Stimulated activated CD8-positive, alpha-beta memory T cell treated with anti-CD3 and anti-CD28 coated beads, Interleukin-15, amount 100 ng/mL, for 1 hour (primary cell): ENCODE measurements around the gene CLCN4.

ENCODE experiments used
- DNase-seq: peaks from one replicate; pipeline ENCODE4 v3.0.0-alpha.2; 2020; ENCODE audit warnings: low read depth

The CLCN4 gene

GRCh38 chrX:10130354-10130753 lies 26.4 kb upstream of the CLCN4 start:
- no peak for DNase-seq

GRCh38 chrX:10133980-10134676 lies 22.6 kb upstream of the CLCN4 start:
- DNase-seq, result no peak

- DNase-seq, result no peak
Measured at GRCh38 chrX:10134921-10135320, 21.9 kb upstream of the CLCN4 start.

- no peak for DNase-seq
Measured at GRCh38 chrX:10135561-10136399, 21.0 kb upstream of the CLCN4 start.

- DNase-seq, result no peak
Measured at GRCh38 chrX:10138726-10139125, 18.0 kb upstream of the CLCN4 start.

GRCh38 chrX:10140264-10140663 lies 16.5 kb upstream of the CLCN4 start:
- no peak for DNase-seq

GRCh38 chrX:10142041-10142599 lies 14.7 kb upstream of the CLCN4 start:
- DNase-seq, result no peak

GRCh38 chrX:10143071-10143983 lies 13.4 kb upstream of the CLCN4 start:
- DNase-seq, result no peak

- no peak for DNase-seq
Measured at GRCh38 chrX:10146346-10146745, 10.4 kb upstream of the CLCN4 start.

GRCh38 chrX:10152086-10152485 lies 4.7 kb upstream of the CLCN4 start:
- DNase-seq, result no peak

GRCh38 chrX:10155137-10155536 lies 1.6 kb upstream of the CLCN4 start:
- DNase-seq, result no peak

GRCh38 chrX:10157032-10157341 lies 212 bp downstream of the CLCN4 start:
- no peak for DNase-seq

GRCh38 chrX:10157543-10157942 lies 768 bp downstream of the CLCN4 start:
- DNase-seq, result no peak

GRCh38 chrX:10158279-10159144 lies 1.7 kb downstream of the CLCN4 start:
- DNase-seq, result no peak

GRCh38 chrX:10159145-10159468 lies 2.3 kb downstream of the CLCN4 start:
- DNase-seq, result no peak

- DNase-seq, result no peak
Measured at GRCh38 chrX:10160211-10160610, 3.4 kb downstream of the CLCN4 start.

GRCh38 chrX:10163031-10163430 lies 6.3 kb downstream of the CLCN4 start:
- no peak for DNase-seq

- DNase-seq, result no peak
Measured at GRCh38 chrX:10164879-10165278, 8.1 kb downstream of the CLCN4 start.

GRCh38 chrX:10165580-10166247 lies 8.9 kb downstream of the CLCN4 start:
- DNase-seq, result no peak

GRCh38 chrX:10166248-10166716 lies 9.5 kb downstream of the CLCN4 start:
- DNase-seq, result no peak

- no peak for DNase-seq
Measured at GRCh38 chrX:10166731-10167151, 10.0 kb downstream of the CLCN4 start.
